Measurements from ENCODE around the gene ACE.

ACE gene

DNA sequence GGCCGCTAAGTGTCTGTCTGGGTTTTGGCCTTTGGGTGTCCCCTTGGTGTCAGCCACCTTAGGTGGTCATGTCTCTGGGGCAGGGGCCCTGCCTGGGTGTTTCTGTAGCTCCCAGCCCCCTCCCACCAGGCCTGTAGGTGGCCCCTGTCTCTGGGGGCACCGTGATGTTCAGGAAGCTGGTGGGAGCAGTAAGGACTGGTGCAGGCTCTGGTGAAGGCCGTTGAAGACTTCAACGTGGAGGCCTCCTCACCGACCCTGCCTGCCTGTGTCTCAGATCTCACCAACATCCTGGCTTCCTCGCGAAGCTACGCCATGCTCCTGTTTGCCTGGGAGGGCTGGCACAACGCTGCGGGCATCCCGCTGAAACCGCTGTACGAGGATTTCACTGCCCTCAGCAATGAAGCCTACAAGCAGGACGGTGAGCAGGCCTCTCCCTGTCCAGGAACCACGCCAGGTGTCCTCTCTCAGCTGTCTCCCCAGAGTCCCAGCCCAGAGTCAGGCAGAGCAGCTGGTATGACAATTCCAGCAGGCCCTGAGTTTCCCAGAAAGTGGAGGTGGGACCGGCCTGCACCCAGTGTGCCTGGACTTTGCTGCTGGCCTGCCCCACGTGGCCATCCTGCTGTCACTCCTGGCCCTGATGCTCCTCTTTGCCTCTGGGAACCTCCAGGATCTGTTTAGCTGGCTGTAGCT lies 2.8 kb downstream of the ACE start:
- H3K9me3 ChIP-seq = no peaks in the 10 kb centered on the region
- TF ChIP-seq Cebpa-rat (IDR thresholded peaks at IDR 0.05) = no peak
- no peak overlapping the region for H3K9ac ChIP-seq
- no peak overlapping the region for H3K27ac ChIP-seq
- H4K20me1 ChIP-seq = peaks cover 28% of the 10 kb centered on the region
- no peak overlapping the region for H3K4me3 ChIP-seq
- H3K4me2 ChIP-seq = no peak overlapping the region
- H3K36me3 ChIP-seq = no peaks in the 10 kb centered on the region
- peaks cover 35% of the 10 kb centered on the region for H3K27me3 ChIP-seq
- H3K4me1 ChIP-seq = peaks cover 53% of the 10 kb centered on the region

GRCh38 chr17:63480192-63480784 lies 3.4 kb downstream of the ACE start:
- H4K20me1 ChIP-seq = peaks cover 23% of the 10 kb centered on the region
- H3K9ac ChIP-seq = no peak overlapping the region
- H3K36me3 ChIP-seq = no peaks in the 10 kb centered on the region
- no peaks in the 10 kb centered on the region for H3K9me3 ChIP-seq
- H3K4me1 ChIP-seq = peaks cover 47% of the 10 kb centered on the region
- TF ChIP-seq Cebpa-rat (IDR thresholded peaks at IDR 0.05) = no peak
- no peak overlapping the region for H3K27ac ChIP-seq
- peaks cover 35% of the 10 kb centered on the region for H3K27me3 ChIP-seq
- peak overlapping the region; percentile 69 for H3K4me2 ChIP-seq
- no peak overlapping the region for H3K4me3 ChIP-seq

- Histone ChIP-seq H3K9me3 (no peaks in the 10 kb centered on the region), H3K9ac (no peak overlapping the region), H3K27ac (no peak overlapping the region)
Observed at GRCh38 chr17:63480826-63481487, 4.1 kb downstream of the ACE start.

DNA sequence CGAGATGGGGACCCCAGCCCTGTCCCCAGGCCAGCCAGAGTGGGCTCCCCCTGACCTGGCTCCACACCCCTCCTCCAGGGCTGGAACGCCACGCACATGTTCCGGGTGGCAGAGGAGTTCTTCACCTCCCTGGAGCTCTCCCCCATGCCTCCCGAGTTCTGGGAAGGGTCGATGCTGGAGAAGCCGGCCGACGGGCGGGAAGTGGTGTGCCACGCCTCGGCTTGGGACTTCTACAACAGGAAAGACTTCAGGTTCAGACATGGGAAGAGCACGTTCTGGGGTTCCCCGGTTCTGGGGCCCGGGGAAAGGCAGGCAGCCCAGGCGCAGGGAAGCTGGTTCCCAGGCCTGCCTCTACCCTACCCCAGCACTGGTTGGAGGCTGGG lies 4.6 kb downstream of the ACE start:
- TF ChIP-seq Cebpa-rat (IDR thresholded peaks at IDR 0.05) = no peak
- Histone ChIP-seq H3K4me1 (peaks cover 37% of the 10 kb centered on the region), H3K27me3 (peaks cover 27% of the 10 kb centered on the region), H4K20me1 (peaks cover 14% of the 10 kb centered on the region), H3K4me2 (no peak overlapping the region), H3K4me3 (no peak overlapping the region), H3K36me3 (no peaks in the 10 kb centered on the region), H3K9ac (no peak overlapping the region), H3K27ac (no peak overlapping the region), H3K9me3 (no peaks in the 10 kb centered on the region)

More at GRCh38 chr17:63480826-63481487, 4.1 kb downstream of the ACE start:
- Histone ChIP-seq H3K27me3 (peaks cover 31% of the 10 kb centered on the region), H4K20me1 (peaks cover 16% of the 10 kb centered on the region), H3K4me3 (no peak overlapping the region), H3K36me3 (no peaks in the 10 kb centered on the region), H3K4me2 (peak overlapping the region; percentile 69), H3K4me1 (peaks cover 40% of the 10 kb centered on the region)
- no peak for TF ChIP-seq Cebpa-rat (IDR thresholded peaks at IDR 0.05)

DNA sequence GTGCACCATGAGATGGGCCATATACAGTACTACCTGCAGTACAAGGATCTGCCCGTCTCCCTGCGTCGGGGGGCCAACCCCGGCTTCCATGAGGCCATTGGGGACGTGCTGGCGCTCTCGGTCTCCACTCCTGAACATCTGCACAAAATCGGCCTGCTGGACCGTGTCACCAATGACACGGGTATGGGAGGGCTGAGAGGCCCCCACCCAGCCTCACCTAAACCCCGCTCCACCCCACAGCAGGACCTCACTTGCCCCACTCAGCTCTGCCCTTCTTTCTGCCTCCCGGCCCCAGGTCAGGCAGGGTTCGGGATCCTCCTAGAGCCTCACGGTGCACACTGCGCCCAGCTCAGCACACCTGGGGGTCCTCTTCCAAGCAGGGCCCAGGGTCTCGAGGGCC lies 5.6 kb downstream of the ACE start:
- Histone ChIP-seq H3K36me3 (no peaks in the 10 kb centered on the region), H3K4me3 (no peak overlapping the region), H3K27ac (no peak overlapping the region), H3K4me2 (no peak overlapping the region), H4K20me1 (peaks cover 13% of the 10 kb centered on the region), H3K27me3 (peaks cover 17% of the 10 kb centered on the region), H3K9me3 (no peaks in the 10 kb centered on the region), H3K4me1 (peaks cover 34% of the 10 kb centered on the region), H3K9ac (no peak overlapping the region)
- TF ChIP-seq Cebpa-rat (IDR thresholded peaks at IDR 0.05) = no peak

GRCh38 chr17:63483038-63483437 lies 6.2 kb downstream of the ACE start:
- Histone ChIP-seq H3K4me2 (no peak overlapping the region), H3K36me3 (no peaks in the 10 kb centered on the region), H3K4me1 (peaks cover 29% of the 10 kb centered on the region), H3K9ac (no peak overlapping the region), H3K9me3 (no peaks in the 10 kb centered on the region), H4K20me1 (peaks cover 7% of the 10 kb centered on the region), H3K27me3 (peaks cover 12% of the 10 kb centered on the region), H3K4me3 (no peak overlapping the region), H3K27ac (no peak overlapping the region)
- no peak for TF ChIP-seq Cebpa-rat (IDR thresholded peaks at IDR 0.05)

DNA sequence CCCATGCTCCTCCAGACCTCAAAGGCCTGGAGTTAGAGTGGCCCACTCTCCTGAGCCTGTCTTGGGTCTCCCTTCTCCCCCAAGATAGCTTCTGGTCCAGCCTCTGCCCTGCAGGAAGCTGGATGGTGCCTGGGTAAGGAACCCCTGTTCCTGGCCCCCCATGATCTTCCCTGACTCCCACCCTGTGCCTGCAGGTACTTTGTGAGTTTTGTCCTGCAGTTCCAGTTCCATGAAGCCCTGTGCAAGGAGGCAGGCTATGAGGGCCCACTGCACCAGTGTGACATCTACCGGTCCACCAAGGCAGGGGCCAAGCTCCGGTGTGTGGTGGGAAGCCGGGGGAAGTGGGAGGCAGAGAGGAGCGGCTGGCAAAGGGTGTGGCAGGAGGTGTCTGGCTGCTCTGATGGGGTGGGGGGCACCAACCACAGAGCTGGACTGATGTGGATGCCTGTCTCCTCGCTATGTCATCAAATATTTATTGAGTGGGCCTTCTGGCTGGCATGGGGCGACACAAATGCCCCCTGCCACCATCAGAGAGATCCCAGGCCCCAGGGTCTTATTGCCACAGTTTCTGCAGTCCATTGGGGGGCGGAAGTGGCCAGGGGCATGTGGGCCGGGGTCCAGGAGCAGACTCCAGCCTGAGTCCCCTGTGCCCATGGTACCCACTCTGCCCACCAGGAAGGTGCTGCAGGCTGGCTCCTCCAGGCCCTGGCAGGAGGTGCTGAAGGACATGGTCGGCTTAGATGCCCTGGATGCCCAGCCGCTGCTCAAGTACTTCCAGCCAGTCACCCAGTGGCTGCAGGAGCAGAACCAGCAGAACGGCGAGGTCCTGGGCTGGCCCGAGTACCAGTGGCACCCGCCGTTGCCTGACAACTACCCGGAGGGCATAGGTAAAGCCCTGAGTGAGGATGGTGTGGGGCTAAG lies 7.1 kb downstream of the ACE start:
- TF ChIP-seq Cebpa-rat (IDR thresholded peaks at IDR 0.05) = no peak
- Histone ChIP-seq H4K20me1 (no peaks in the 10 kb centered on the region), H3K36me3 (no peaks in the 10 kb centered on the region)

DNA sequence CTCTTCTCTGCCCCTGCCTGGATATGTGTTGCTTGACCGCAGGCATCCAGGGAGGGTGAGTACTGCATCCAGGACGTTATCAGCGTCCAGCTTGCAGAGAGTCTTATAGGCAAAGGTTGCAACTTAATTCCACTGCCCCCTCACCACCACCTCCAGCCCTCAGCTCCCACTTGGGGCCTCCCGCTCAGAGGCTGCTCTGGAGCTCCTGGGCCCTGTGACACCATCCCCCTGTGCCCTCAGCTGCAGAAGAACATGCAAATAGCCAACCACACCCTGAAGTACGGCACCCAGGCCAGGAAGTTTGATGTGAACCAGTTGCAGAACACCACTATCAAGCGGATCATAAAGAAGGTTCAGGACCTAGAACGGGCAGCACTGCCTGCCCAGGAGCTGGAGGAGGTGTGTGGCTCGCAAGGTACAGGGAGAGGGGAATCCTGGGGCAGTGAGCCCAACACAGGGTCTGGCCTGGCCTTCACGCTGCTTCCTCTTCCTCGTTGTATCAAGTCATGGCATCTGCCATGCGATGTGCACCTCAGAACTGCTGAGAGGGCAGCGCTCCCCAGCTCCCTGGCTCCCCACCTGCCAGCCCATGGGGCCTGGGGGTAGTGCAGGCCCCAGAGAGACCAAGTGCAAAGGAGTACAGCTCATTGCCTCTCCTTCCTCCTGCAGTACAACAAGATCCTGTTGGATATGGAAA lies 9.6 kb downstream of the ACE start:
- no peak overlapping the region for H3K4me3 ChIP-seq
- no peaks in the 10 kb centered on the region for H3K4me1 ChIP-seq
- no peaks in the 10 kb centered on the region for H3K36me3 ChIP-seq

More for the DNA sequence above, 7.1 kb downstream of the ACE start:
- Histone ChIP-seq H3K4me2 (no peak overlapping the region), H3K4me1 (peaks cover 20% of the 10 kb centered on the region), H3K9ac (no peak overlapping the region), H3K27ac (no peak overlapping the region), H3K9me3 (no peaks in the 10 kb centered on the region), H3K4me3 (no peak overlapping the region), H3K27me3 (peaks cover 3% of the 10 kb centered on the region; the same call in 1 of the 2 replicates)

GRCh38 chr17:63487014-63487339 lies 10.1 kb downstream of the ACE start:
- Histone ChIP-seq H3K27ac (no peak overlapping the region), H3K9ac (no peak overlapping the region), H3K4me2 (no peak overlapping the region), H3K36me3 (no peaks in the 10 kb centered on the region), H3K4me1 (no peaks in the 10 kb centered on the region), H3K27me3 (no peaks in the 10 kb centered on the region), H4K20me1 (no peaks in the 10 kb centered on the region), H3K4me3 (no peak overlapping the region), H3K9me3 (no peaks in the 10 kb centered on the region)
- no peak for TF ChIP-seq Cebpa-rat (IDR thresholded peaks at IDR 0.05)

More for the DNA sequence above, 9.6 kb downstream of the ACE start:
- no peak for TF ChIP-seq Cebpa-rat (IDR thresholded peaks at IDR 0.05)
- Histone ChIP-seq H4K20me1 (no peaks in the 10 kb centered on the region), H3K9me3 (no peaks in the 10 kb centered on the region), H3K27ac (no peak overlapping the region), H3K9ac (no peak overlapping the region), H3K27me3 (no peaks in the 10 kb centered on the region), H3K4me2 (no peak overlapping the region)

Data from BLaER1 (cell line).